HK-2 (cell line): ENCODE results near the gene SHISAL2A.

Experiments
- DNase-seq: peaks from one replicate; pipeline ENCODE4 v3.0.0-alpha.2; 2018; ENCODE audit not compliant: unreplicated experiment

SHISAL2A gene

GRCh38 chr1:52632732-52633290 lies at the start of gene SHISAL2A:
TSS of gene SHISAL2A (plus strand) at chr1:52633168. CDS start at chr1:52633494, 326 bp downstream.
- no peak for DNase-seq

- no peak for DNase-seq
Observed at GRCh38 chr1:52585474-52585873, 47.5 kb upstream of the SHISAL2A start.

GRCh38 chr1:52588027-52588426 lies 44.9 kb upstream of the SHISAL2A start:
- DNase-seq: no peak

GRCh38 chr1:52588535-52588934 lies 44.4 kb upstream of the SHISAL2A start:
- no peak for DNase-seq

- no peak for DNase-seq
Observed at GRCh38 chr1:52590266-52590665, 42.7 kb upstream of the SHISAL2A start.

GRCh38 chr1:52592637-52593323 lies 40.2 kb upstream of the SHISAL2A start:
- DNase-seq: no peak

GRCh38 chr1:52593495-52593894 lies 39.5 kb upstream of the SHISAL2A start:
- no peak for DNase-seq

- DNase-seq: no peak
Observed at GRCh38 chr1:52595061-52595460, 37.9 kb upstream of the SHISAL2A start.

- DNase-seq: no peak
Observed at GRCh38 chr1:52597912-52598311, 35.1 kb upstream of the SHISAL2A start.

- no peak for DNase-seq
Observed at GRCh38 chr1:52598729-52599128, 34.2 kb upstream of the SHISAL2A start.

GRCh38 chr1:52599236-52599635 lies 33.7 kb upstream of the SHISAL2A start:
- no peak for DNase-seq

- no peak for DNase-seq
Observed at GRCh38 chr1:52600533-52601179, 32.3 kb upstream of the SHISAL2A start.

GRCh38 chr1:52601519-52601918 lies 31.4 kb upstream of the SHISAL2A start:
- DNase-seq: no peak

- DNase-seq: no peak
Observed at GRCh38 chr1:52601991-52602855, 30.7 kb upstream of the SHISAL2A start, which contains the start of gene GPX7. TSS of gene GPX7 (plus strand) at chr1:52602371. CDS start at chr1:52602410, 39 bp downstream.

- DNase-seq: no peak
Observed at GRCh38 chr1:52602856-52603600, 29.9 kb upstream of the SHISAL2A start.

- no peak for DNase-seq
Observed at GRCh38 chr1:52603630-52604029, 29.3 kb upstream of the SHISAL2A start.

GRCh38 chr1:52604063-52604770 lies 28.8 kb upstream of the SHISAL2A start:
- no peak for DNase-seq

- no peak for DNase-seq
Observed at GRCh38 chr1:52613636-52614373, 19.2 kb upstream of the SHISAL2A start.

- no peak for DNase-seq
Observed at GRCh38 chr1:52614671-52615070, 18.3 kb upstream of the SHISAL2A start.

- no peak for DNase-seq
Observed at GRCh38 chr1:52615489-52616042, 17.4 kb upstream of the SHISAL2A start.
